ENCODE results near the gene ZG16. TPM values are rescaled to one million over a fixed set of nuclear protein-coding genes. Genes with fewer than 3 reads are reported as not detected.
"Not testable (repeated sequence)": the region's sequence is repeated elsewhere in the genome, so short reads cannot be mapped to it uniquely, and the experiment has no call there.

ZG16 gene
- total RNA-seq, 2 donors from 2014 or later = not detected

DNA sequence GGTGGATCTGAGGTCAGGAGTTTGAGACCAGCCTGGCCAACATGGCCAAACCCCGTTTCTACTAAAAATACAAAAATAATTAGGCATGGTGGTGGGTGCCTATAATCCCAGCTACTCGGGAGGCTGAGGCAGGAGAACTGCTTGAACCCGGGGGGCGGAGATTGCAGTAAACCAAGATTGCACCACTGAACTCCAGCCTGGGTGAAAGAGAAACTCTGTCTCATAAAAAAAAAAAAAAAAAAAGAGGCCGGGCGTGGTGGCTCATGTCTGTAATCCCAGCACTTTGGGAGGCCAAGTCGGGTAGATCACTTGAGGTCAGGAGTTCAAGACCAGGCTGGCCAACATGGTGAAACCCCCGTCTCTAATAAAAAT, 16.8 kb upstream of the ZG16 start:
- not testable (repeated sequence) for H3K36me3 Mint-ChIP-seq (ENCODE audit: low read depth); H3K27ac Mint-ChIP-seq; H3K27me3 Mint-ChIP-seq; H3K4me3 Mint-ChIP-seq; ATAC-seq; H3K9me3 ChIP-seq (ENCODE audit: control insufficient read depth, low read length, poor library complexity, severe bottlenecking); DNase-seq
- H3K4me1 Mint-ChIP-seq = peaks cover 13% of the 10 kb centered on the region

GRCh38 chr16:29761882-29762281, 16.2 kb upstream of the ZG16 start:
- Mint-ChIP-seq H3K4me3 (no peak overlapping the region), H3K27ac (no peak overlapping the region), H3K4me1 (peaks cover 13% of the 10 kb centered on the region), H3K27me3 (no peaks in the 10 kb centered on the region), H3K36me3 (ENCODE audit: low read depth) (no peaks in the 10 kb centered on the region)
- DNase-seq = no peak
- no peak for ATAC-seq
- H3K9me3 ChIP-seq (ENCODE audit: control insufficient read depth, low read length, poor library complexity, severe bottlenecking) = no peaks in the 10 kb centered on the region

DNA sequence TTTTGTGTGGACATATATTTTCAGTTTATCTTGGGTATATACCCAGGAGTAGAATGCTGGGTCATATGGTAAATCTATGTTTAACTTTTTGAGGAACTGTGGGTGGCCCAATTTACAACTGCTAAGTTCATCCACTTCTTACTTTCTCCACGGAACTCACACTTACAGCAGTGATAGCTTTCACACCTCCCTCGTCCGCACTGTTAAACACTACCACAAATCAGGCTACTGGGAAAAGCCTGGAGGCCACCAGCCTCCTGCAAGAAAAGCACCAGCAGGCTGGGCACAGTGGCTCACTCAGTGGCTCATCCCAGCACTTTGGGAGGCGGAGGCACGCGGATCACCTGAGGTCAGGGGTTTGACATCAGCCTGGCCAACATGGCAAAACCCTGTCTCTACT, 14.7 kb upstream of the ZG16 start:
- ATAC-seq (no peak), DNase-seq (no peak)
- peaks cover 11% of the 10 kb centered on the region for H3K4me1 Mint-ChIP-seq
- no peaks in the 10 kb centered on the region for H3K36me3 Mint-ChIP-seq (ENCODE audit: low read depth)
- H3K4me3 Mint-ChIP-seq = no peak overlapping the region
- no peaks in the 10 kb centered on the region for H3K9me3 ChIP-seq (ENCODE audit: control insufficient read depth, low read length, poor library complexity, severe bottlenecking)
- H3K27me3 Mint-ChIP-seq = no peaks in the 10 kb centered on the region
- no peak overlapping the region for H3K27ac Mint-ChIP-seq

GRCh38 chr16:29765167-29766032, 12.7 kb upstream of the ZG16 start:
- Mint-ChIP-seq H3K27ac (peak overlapping the region; percentile 62), H3K27me3 (no peaks in the 10 kb centered on the region), H3K36me3 (ENCODE audit: low read depth) (no peaks in the 10 kb centered on the region)

GRCh38 chr16:29766571-29766970, 11.5 kb upstream of the ZG16 start:
- ATAC-seq = no peak
- no peak overlapping the region for H3K4me3 Mint-ChIP-seq
- no peak for DNase-seq
- H3K27ac Mint-ChIP-seq = peak overlapping the region; percentile 62
- no peaks in the 10 kb centered on the region for H3K27me3 Mint-ChIP-seq
- H3K9me3 ChIP-seq (ENCODE audit: control insufficient read depth, low read length, poor library complexity, severe bottlenecking) = no peaks in the 10 kb centered on the region
- H3K36me3 Mint-ChIP-seq (ENCODE audit: low read depth) = no peaks in the 10 kb centered on the region
- peaks cover 11% of the 10 kb centered on the region for H3K4me1 Mint-ChIP-seq

More at GRCh38 chr16:29765167-29766032, 12.7 kb upstream of the ZG16 start:
- ATAC-seq (no peak), DNase-seq (no peak)
- H3K9me3 ChIP-seq (ENCODE audit: control insufficient read depth, low read length, poor library complexity, severe bottlenecking) = no peaks in the 10 kb centered on the region
- Mint-ChIP-seq H3K4me3 (no peak overlapping the region), H3K4me1 (peaks cover 12% of the 10 kb centered on the region)

DNA sequence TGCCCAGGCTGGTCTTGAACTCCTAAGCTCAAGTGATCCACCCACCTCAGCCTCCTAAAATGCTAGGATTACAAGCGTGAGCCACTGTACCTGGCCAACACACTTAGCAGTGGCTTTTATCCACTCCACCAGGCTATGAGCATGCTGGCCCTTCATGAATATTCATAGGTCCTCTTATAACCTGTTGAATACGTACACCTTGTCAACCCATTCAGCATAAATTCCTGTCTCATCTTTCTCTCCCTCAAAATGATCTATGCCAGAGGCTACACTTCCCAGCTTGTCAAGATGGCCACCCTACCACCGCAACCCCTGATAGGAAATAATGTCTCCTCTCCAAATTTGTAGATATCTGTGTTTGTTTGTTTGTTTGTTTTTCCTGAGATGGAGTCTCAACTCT, 11.0 kb upstream of the ZG16 start:
- no peaks in the 10 kb centered on the region for H3K27me3 Mint-ChIP-seq
- H3K4me1 Mint-ChIP-seq = peaks cover 11% of the 10 kb centered on the region
- DNase-seq (no peak), ATAC-seq (no peak)
- H3K27ac Mint-ChIP-seq = no peak overlapping the region
- no peaks in the 10 kb centered on the region for H3K36me3 Mint-ChIP-seq (ENCODE audit: low read depth)
- H3K4me3 Mint-ChIP-seq = no peak overlapping the region
- H3K9me3 ChIP-seq (ENCODE audit: control insufficient read depth, low read length, poor library complexity, severe bottlenecking) = no peaks in the 10 kb centered on the region

DNA sequence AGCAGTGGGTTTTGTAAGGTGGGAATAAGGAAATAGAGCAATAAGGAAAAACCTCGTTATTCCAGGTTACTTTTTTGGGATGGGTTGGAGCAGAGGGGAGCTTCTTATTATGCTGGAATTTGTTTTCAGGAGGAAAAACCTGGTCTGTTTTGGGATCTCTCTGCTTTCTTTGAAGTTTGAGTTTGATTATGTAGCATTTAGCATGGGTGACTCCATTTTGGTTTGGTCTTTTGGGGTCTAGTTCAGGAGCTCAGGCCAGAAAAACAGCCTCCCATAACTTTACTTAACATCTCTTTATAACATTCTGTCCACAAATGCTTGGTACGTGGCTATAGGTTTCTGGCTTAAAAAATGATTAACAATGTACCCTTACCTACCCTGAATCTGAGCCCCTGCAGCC, 8.5 kb upstream of the ZG16 start:
- H3K4me1 Mint-ChIP-seq = peaks cover 13% of the 10 kb centered on the region
- no peaks in the 10 kb centered on the region for H3K9me3 ChIP-seq (ENCODE audit: control insufficient read depth, low read length, poor library complexity, severe bottlenecking)
- H3K27me3 Mint-ChIP-seq = no peaks in the 10 kb centered on the region
- H3K4me3 Mint-ChIP-seq = no peak overlapping the region
- peak overlapping the region; percentile 47 for H3K27ac Mint-ChIP-seq
- ATAC-seq = no peak
- no peaks in the 10 kb centered on the region for H3K36me3 Mint-ChIP-seq (ENCODE audit: low read depth)
- no peak for DNase-seq

DNA sequence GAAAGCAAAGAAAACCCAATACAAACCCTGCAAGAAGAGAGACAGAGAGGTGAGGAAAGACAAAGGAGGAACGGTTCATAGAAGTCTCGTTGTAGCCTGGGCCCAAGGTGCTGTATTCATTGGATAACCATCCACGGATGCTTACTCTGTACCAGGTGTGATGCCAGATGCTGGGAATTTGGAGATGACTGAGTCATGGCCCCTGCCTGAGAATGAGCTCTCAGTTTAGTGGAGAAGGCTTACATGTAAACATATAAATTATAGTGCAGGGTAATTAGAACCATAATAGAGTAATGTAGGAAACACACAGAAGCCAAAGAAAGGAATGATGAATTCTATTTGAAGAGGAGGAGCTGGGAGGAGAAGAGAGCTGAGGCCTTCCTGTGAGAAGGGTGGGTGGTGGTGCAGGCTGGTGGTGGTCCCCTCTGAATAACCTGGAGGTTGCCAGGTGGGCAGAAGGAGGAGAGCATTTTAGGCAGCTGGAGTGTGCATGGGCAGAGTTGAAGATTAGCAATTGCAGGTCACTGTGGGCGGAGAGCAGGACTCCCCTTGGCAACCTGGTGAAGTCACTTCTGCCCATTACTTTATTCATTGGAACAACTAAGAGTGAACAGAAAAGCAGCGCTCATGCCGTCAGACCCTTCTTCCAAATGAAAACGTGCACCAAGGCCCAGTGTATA, 7.7 kb upstream of the ZG16 start:
- H3K27ac Mint-ChIP-seq = peak overlapping the region; percentile 47

GRCh38 chr16:29772330-29772729, 5.7 kb upstream of the ZG16 start:
- not testable (repeated sequence) for H3K4me3 Mint-ChIP-seq; H3K36me3 Mint-ChIP-seq (ENCODE audit: low read depth); H3K27me3 Mint-ChIP-seq; DNase-seq; H3K27ac Mint-ChIP-seq; H3K9me3 ChIP-seq (ENCODE audit: control insufficient read depth, low read length, poor library complexity, severe bottlenecking); ATAC-seq
- peaks cover 18% of the 10 kb centered on the region for H3K4me1 Mint-ChIP-seq

More for the DNA sequence above, 7.7 kb upstream of the ZG16 start:
- H3K4me3 Mint-ChIP-seq = no peak overlapping the region
- no peak for ATAC-seq
- no peaks in the 10 kb centered on the region for H3K27me3 Mint-ChIP-seq
- H3K9me3 ChIP-seq (ENCODE audit: control insufficient read depth, low read length, poor library complexity, severe bottlenecking) = no peaks in the 10 kb centered on the region
- no peaks in the 10 kb centered on the region for H3K36me3 Mint-ChIP-seq (ENCODE audit: low read depth)
- DNase-seq = no peak
- H3K4me1 Mint-ChIP-seq = peaks cover 15% of the 10 kb centered on the region

DNA sequence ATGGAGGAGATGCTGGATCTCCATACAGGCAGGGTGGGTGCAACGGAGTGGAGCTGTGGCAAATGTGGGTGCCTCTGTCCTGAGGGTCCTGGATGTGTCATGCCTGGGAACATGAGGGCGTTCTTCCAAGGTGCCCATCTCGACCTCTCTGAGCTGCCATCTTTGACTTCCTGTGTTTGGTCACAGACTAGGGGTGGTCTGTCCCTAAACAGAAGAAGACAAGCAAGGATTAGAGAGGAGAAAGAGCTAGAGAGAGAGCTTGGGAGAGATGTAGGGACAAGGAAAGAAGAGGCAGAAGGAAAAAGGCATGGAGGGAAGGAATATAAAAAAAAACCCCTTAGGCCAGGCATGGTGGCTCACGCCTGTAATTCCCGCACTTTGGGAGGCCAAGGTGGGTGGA, 3.3 kb upstream of the ZG16 start:
- Mint-ChIP-seq H3K36me3 (ENCODE audit: low read depth) (no peaks in the 10 kb centered on the region), H3K27ac (no peak overlapping the region), H3K4me3 (no peak overlapping the region), H3K4me1 (peaks cover 19% of the 10 kb centered on the region), H3K27me3 (no peaks in the 10 kb centered on the region)
- DNase-seq = no peak
- no peak for ATAC-seq
- H3K9me3 ChIP-seq (ENCODE audit: control insufficient read depth, low read length, poor library complexity, severe bottlenecking) = no peaks in the 10 kb centered on the region

DNA sequence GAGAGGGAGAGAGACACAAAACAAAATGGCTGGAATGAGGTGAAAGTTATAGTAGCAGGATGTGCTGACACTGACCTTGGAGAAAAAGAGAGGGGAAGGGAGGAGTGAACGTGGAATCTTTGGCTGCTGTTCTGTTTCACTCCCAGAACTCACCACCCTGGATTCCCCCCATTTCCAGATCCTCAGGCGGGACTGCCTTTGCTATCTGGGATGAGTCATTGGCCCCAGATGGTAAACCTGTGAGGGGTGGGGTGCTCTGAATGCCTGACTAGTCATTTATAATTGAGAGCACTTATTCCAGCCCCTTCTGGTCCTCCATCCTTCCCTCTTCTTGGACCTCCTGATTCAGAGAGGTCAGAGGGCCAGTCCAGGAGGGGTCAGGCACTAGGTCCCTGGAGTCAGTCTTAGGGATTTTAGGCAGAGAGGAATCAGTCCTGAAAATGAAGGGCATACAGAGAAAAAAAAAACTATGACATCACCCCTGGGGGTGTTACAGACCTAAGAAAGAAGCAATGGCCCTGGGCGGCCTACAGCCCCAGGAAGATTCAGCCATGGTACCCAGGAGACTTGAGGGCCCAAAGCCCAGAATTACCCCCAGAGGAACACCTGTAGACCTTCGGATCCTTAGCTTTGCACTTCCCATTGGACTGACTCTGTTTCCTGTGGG, 2.2 kb upstream of the ZG16 start:
- Mint-ChIP-seq H3K36me3 (ENCODE audit: low read depth) (no peaks in the 10 kb centered on the region), H3K4me3 (no peak overlapping the region), H3K4me1 (peaks cover 16% of the 10 kb centered on the region), H3K27me3 (no peaks in the 10 kb centered on the region), H3K27ac (peak overlapping the region; percentile 47)
- DNase-seq = no peak
- no peaks in the 10 kb centered on the region for H3K9me3 ChIP-seq (ENCODE audit: control insufficient read depth, low read length, poor library complexity, severe bottlenecking)
- no peak for ATAC-seq

DNA sequence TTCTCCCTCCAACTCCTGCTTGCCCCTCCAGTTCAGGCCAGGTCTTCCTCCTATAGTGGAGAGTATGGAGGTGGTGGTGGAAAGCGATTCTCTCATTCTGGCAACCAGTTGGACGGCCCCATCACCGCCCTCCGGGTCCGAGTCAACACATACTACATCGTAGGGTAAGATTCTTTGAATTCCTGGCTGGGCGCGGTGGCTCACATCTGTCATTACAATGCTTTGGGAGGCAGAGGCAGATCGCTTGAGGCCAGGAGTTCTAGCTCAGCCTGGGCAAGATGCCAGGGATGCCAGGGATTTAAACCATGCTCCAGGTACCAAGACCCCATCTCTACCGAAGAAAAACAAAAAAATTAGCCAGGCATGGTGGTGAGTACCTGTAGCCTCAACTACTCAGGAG, 1.4 kb downstream of the ZG16 start:
- ATAC-seq (no peak), DNase-seq (no peak)
- Mint-ChIP-seq H3K4me3 (no peak overlapping the region), H3K27me3 (no peaks in the 10 kb centered on the region), H3K36me3 (ENCODE audit: low read depth) (no peaks in the 10 kb centered on the region), H3K27ac (no peak overlapping the region), H3K4me1 (peaks cover 21% of the 10 kb centered on the region)
- H3K9me3 ChIP-seq (ENCODE audit: control insufficient read depth, low read length, poor library complexity, severe bottlenecking) = no peaks in the 10 kb centered on the region

GRCh38 chr16:29783094-29783953, 5.3 kb downstream of the ZG16 start:
- DNase-seq; H3K27me3 Mint-ChIP-seq; H3K36me3 Mint-ChIP-seq (ENCODE audit: low read depth); H3K9me3 ChIP-seq (ENCODE audit: control insufficient read depth, low read length, poor library complexity, severe bottlenecking); H3K27ac Mint-ChIP-seq; H3K4me3 Mint-ChIP-seq; ATAC-seq: not testable (repeated sequence)
- H3K4me1 Mint-ChIP-seq = peaks cover 17% of the 10 kb centered on the region

All from T-helper 17 cell (primary cell).